ENCODE measurements around the gene ATG9A. TPM values are rescaled to one million over a fixed set of nuclear protein-coding genes. Genes with fewer than 3 reads are reported as not detected.

Gene ATG9A
- total and polyA plus RNA-seq, 4 donors = 22.5 to 49.1 (median 42.6) TPM

DNA sequence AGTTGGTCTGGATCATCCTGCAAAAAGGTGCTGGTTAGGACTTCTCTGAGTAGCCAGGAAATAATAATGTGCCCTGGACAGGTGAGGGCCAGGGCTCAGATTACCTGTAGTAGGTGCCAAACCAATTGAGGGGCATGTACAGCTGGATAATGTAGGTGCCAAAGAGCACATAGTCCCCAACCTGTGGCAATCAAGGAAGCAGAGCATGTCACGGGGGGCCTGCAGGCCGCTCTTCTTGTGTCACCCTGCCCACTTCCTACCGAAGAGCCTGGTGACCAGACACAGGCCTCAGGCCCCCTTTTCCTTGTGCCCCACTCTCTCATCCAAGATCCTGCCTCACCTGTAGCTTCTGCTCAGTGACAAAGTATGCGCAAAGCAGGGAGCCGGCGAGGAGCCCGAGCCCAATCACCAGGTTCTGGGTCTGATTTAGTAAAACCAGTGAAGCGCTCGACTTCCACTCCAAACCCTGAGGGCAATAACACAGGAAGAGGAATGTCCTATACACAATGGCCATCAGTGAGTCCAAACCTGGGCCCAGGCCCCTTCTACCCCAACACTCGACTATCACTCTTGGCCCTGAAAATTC is 15.9 kb downstream of the ATG9A start:
- TF ChIP-seq CTCF (IDR thresholded peaks at IDR 0.05; ENCODE audit: control extremely low read depth, extremely low read depth) = no peak
- H3K4me3 ChIP-seq = no peak overlapping the region
- ATAC-seq (ENCODE audit: insufficient read depth, low FRiP score) = no peak
- no peak overlapping the region for H3K27ac ChIP-seq (ENCODE audit: low read depth in 1 of 2, low read length in 1 of 2)
- H3K36me3 ChIP-seq (ENCODE audit: control insufficient read depth in 4 of 4, insufficient read depth in 4 of 4, low read length in 4 of 4) = peaks cover 4 to 45% (median 34%) of the 10 kb centered on the region in 4 donors
- H3K27me3 ChIP-seq (ENCODE audit: control insufficient read depth in 3 of 3, insufficient read depth in 3 of 3, low read length in 2 of 3) = no peaks in the 10 kb centered on the region
- DNase-seq = no peak
- peaks cover 0 to 15% (median 5%) of the 10 kb centered on the region in 5 donors for H3K4me1 ChIP-seq (ENCODE audit: control insufficient read depth in 5 of 5, insufficient read depth in 5 of 5, low read length in 5 of 5)
- no peak overlapping the region for H3K9ac ChIP-seq (ENCODE audit: insufficient read depth in 1 of 2, low read length in 2 of 2)
- H3K9me3 ChIP-seq (ENCODE audit: control insufficient read depth in 4 of 4, insufficient read depth in 3 of 4, low read length in 3 of 4) = no peaks in the 10 kb centered on the region
- WGBS, 2 donors = 81 to 96% methylated on average over 10 of the region's 10 CpGs

DNA sequence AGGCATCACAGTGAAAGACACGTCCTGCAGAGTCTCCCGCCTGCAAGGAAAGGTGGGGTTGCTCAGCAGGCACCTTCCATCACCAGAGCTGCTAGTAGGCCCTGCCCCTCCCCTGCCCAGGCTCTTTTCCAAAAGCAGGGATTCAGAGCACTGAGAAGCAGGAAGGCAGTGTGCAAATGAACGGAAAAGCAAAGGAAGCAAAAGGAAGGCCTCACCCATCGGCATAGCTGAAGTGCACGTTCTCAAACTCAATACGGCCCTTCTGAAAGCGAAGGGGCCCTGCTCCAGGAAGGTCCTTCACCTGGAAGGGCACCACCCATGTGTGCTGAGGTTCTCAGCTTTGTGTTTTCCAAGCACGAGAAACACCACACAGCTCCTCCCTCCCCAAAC is 16.4 kb downstream of the ATG9A start:
- Histone ChIP-seq H3K4me1 (ENCODE audit: control insufficient read depth in 5 of 5, insufficient read depth in 5 of 5, low read length in 5 of 5) (peaks cover 0 to 15% (median 7%) of the 10 kb centered on the region in 5 donors), H3K9ac (ENCODE audit: insufficient read depth in 1 of 2, low read length in 2 of 2) (no peak overlapping the region), H3K9me3 (ENCODE audit: control insufficient read depth in 4 of 4, insufficient read depth in 3 of 4, low read length in 3 of 4) (no peaks in the 10 kb centered on the region), H3K4me3 (no peak overlapping the region), H3K27ac (ENCODE audit: low read depth in 1 of 2, low read length in 1 of 2) (no peak overlapping the region), H3K36me3 (ENCODE audit: control insufficient read depth in 4 of 4, insufficient read depth in 4 of 4, low read length in 4 of 4) (peaks cover 4 to 51% (median 37%) of the 10 kb centered on the region in 4 donors), H3K27me3 (ENCODE audit: control insufficient read depth in 3 of 3, insufficient read depth in 3 of 3, low read length in 2 of 3) (no peaks in the 10 kb centered on the region)
- TF ChIP-seq CTCF (IDR thresholded peaks at IDR 0.05; ENCODE audit: control extremely low read depth, extremely low read depth) = no peak
- 75 to 83% methylated on average over 8 of the region's 8 CpGs for WGBS, 2 donors
- DNase-seq = no peak
- no peak for ATAC-seq (ENCODE audit: insufficient read depth, low FRiP score)

DNA sequence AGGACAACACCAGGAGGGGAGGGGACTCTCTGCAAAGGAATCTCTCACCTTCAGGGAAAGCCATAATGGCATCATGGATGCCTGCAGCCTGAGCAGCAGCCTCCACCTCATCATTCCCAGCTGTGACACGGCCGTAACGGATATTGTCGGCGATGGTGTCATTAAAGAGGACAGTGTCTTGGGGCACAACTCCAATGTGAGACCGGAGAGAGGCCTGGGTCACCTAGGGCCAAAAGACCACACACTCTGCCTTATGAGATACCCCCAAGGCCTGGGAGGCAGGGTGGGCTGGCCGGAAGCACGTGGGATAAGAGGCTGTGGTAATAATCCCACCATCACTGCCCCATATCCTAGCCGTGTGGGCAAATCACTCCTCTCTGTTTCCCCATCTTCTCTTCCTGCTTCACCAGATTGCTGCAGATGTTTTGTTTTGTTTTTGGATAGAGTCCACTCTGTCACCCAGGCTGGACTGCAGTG is 18.5 kb downstream of the ATG9A start:
- H3K9me3 ChIP-seq (ENCODE audit: control insufficient read depth in 4 of 4, insufficient read depth in 3 of 4, low read length in 3 of 4) = no peaks in the 10 kb centered on the region
- WGBS, 2 donors = 81 to 90% methylated on average over 9 of the region's 9 CpGs
- no peak for ATAC-seq (ENCODE audit: insufficient read depth, low FRiP score)
- H3K4me3 ChIP-seq = no peak overlapping the region
- no peak for DNase-seq
- no peak overlapping the region for H3K27ac ChIP-seq (ENCODE audit: low read depth in 1 of 2, low read length in 1 of 2)
- TF ChIP-seq CTCF (IDR thresholded peaks at IDR 0.05; ENCODE audit: control extremely low read depth, extremely low read depth) = no peak
- H3K9ac ChIP-seq (ENCODE audit: insufficient read depth in 1 of 2, low read length in 2 of 2) = no peak overlapping the region
- H3K36me3 ChIP-seq (ENCODE audit: control insufficient read depth in 4 of 4, insufficient read depth in 4 of 4, low read length in 4 of 4) = peaks cover 4 to 43% (median 34%) of the 10 kb centered on the region in 4 donors
- peaks cover 0 to 20% (median 12%) of the 10 kb centered on the region in 5 donors for H3K4me1 ChIP-seq (ENCODE audit: control insufficient read depth in 5 of 5, insufficient read depth in 5 of 5, low read length in 5 of 5)
- H3K27me3 ChIP-seq (ENCODE audit: control insufficient read depth in 3 of 3, insufficient read depth in 3 of 3, low read length in 2 of 3) = no peaks in the 10 kb centered on the region
